Calu3 (cell line): ENCODE data around the gene TBC1D10B. TPM values are rescaled to one million over a fixed set of nuclear protein-coding genes. Genes with fewer than 3 reads are reported as not detected.

Source experiments
- BruUV-seq: library from RNA; stranded (reverse); fragments of 400-500 nt; replicated peaks from 2 replicates; lab custom pipeline; 2021; lab: Mats Ljungman, UMichigan
- CTCF ChIA-PET: fragments of 300-600 bp; sonication (Branson Sonifier 250); formaldehyde crosslinking; loops from one replicate; lab custom pipeline; 2022; ENCODE audit warnings: antibody characterized with exemption; lab: Charles Lee
- DNase-seq: peaks from one replicate; pipeline ENCODE4 v3.0.0; 2022
- H3K27ac Mint-ChIP-seq: one replicate; pipeline ENCODE4 v1.8.0; 2022; ENCODE audit warnings: mixed read lengths; ENCODE audit not compliant: unreplicated experiment
- H3K27me3 Mint-ChIP-seq: one replicate; pipeline ENCODE4 v1.8.0; 2022; ENCODE audit warnings: mixed read lengths; ENCODE audit not compliant: unreplicated experiment
- H3K36me3 Mint-ChIP-seq: one replicate; pipeline ENCODE4 v1.8.0; 2022; ENCODE audit warnings: mild to moderate bottlenecking, moderate library complexity, mixed read lengths; ENCODE audit not compliant: insufficient read depth, unreplicated experiment
- H3K4me1 Mint-ChIP-seq: one replicate; pipeline ENCODE4 v1.8.0; 2022; ENCODE audit warnings: mild to moderate bottlenecking, low read depth, mixed read lengths; ENCODE audit not compliant: unreplicated experiment
- H3K4me3 Mint-ChIP-seq: one replicate; pipeline ENCODE4 v1.8.0; 2022; ENCODE audit warnings: mild to moderate bottlenecking, low read depth, moderate library complexity, mixed read lengths; ENCODE audit not compliant: unreplicated experiment
- H3K9me3 Mint-ChIP-seq: one replicate; pipeline ENCODE4 v1.8.0; 2022; ENCODE audit warnings: low read depth, mixed read lengths; ENCODE audit not compliant: unreplicated experiment
- intact Hi-C: fragments of 100-400 bp; cut with micrococcal nuclease; formaldehyde crosslinking; loops from one replicate; pipeline ENCODE4 v1.10.0; 2022; ENCODE audit not compliant: unreplicated experiment
- total RNA-seq: library from RNA; stranded (reverse); gene quantifications from 2 replicates; pipeline ENCODE4 v1.2.3, GENCODE V29; 2022
- TF ChIP-seq, protein P1 (sequence below): fragments of 200-600 bp; IDR thresholded peaks from one replicate; pipeline ENCODE4 v1.8.0; 2022; ENCODE audit warnings: antibody characterized with exemption; ENCODE audit not compliant: unreplicated experiment

TBC1D10B gene
- total RNA-seq, 1 experiment from 2014 or later: 66.4 TPM

DNA sequence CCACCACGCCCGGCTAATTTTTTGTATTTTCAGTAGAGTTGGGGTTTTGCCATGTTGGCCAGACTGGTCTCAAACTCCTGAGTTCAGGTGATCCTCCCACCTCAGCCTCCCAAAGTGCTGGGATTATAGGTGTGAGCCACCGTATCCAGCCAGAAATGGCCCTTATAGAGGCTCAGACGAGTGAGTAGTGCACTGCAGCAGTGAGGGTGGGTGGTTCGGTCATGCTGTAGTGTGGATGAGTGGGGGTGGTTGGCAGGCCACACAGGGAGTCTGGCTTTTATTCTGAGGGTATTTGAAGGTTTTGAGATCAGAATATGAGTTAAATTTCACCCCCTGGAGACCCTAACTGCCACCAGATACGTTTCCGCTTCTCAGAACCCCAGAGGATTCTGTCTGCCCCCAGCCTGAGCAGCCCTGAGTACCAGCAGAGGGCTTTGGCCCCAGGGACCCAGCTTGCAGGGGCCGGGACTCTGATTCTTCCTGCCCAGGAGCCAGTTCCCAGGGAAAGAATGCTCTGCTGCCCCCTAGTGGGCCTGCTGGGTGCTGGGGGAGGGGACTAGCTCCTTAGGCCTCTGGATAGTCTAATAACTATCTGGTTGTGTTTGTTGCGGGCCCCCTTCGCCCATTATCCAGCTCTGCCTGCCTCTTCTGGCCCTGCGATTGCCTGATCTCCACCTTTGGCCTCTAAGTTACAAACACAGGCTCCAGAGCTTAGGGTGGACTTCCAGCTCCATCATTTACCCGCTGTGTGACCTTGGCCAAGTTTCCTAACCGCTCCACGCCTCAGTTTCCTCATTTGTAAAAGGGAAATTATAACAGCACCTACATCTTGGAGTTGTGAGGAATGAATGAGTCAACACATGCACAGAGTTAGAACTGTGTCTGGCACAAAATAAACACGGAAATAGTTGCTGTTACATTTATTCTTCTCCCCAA, 39.1 kb upstream of the TBC1D10B start:
- Mint-ChIP-seq H3K36me3 (peaks cover 57% of the 10 kb centered on the region), H3K9me3 (no peaks in the 10 kb centered on the region), H3K27me3 (no peaks in the 10 kb centered on the region), H3K4me3 (peak overlapping the region; percentile 72), H3K4me1 (peaks cover 41% of the 10 kb centered on the region), H3K27ac (peak overlapping the region; percentile 58)
- TF ChIP-seq, protein P1, sequence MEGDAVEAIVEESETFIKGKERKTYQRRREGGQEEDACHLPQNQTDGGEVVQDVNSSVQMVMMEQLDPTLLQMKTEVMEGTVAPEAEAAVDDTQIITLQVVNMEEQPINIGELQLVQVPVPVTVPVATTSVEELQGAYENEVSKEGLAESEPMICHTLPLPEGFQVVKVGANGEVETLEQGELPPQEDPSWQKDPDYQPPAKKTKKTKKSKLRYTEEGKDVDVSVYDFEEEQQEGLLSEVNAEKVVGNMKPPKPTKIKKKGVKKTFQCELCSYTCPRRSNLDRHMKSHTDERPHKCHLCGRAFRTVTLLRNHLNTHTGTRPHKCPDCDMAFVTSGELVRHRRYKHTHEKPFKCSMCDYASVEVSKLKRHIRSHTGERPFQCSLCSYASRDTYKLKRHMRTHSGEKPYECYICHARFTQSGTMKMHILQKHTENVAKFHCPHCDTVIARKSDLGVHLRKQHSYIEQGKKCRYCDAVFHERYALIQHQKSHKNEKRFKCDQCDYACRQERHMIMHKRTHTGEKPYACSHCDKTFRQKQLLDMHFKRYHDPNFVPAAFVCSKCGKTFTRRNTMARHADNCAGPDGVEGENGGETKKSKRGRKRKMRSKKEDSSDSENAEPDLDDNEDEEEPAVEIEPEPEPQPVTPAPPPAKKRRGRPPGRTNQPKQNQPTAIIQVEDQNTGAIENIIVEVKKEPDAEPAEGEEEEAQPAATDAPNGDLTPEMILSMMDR: peak; percentile 98
- BruUV-seq: no TSS peak
- CTCF ChIA-PET: interaction anchor here (0.6 to 2.0 kb wide), 17 partner anchors 8 to 530 kb away, joined by 3 to 24 read pairs (median 4); partner anchors contain the start of genes DCTPP1, TBC1D10B, ZNF48 and ZNF689
- DNase-seq: peak; percentile 98
- intact Hi-C loops: no loop called here

DNA sequence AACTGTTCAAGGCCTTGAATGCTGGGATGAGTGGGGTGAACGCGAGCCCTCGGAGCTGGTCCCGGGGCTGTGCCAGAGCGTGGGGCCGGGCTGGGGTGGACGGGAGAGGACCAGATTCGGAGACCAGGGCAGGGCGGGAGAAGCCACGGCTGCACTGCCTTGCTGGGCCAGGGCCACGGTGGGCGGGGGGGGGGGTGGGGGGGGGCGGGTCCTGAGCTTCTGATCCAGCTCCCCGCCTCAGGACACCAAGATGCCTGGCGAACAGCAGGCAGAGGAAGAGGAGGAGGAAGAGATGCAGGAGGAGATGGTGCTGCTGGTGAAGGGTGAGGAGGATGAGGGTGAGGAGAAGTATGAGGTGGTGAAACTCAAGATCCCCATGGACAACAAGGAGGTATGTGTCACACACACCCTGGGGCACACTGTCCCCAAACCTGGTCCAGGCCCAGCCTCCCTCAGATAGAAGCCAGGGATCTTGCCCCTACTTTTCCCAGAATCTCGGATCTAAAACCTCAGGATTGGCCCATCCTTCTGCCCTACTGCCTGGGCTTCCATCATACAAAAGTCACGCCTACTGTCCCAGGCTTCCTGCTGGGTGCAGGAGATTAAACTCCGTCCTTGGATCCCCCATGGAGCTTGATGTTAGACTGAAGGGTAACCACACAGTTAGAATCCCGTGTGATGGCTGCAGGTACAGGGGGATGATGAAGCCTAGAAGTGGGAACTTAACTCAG, 37.7 kb upstream of the TBC1D10B start:
- H3K4me3 Mint-ChIP-seq: peak overlapping the region; percentile 72
- TF ChIP-seq, protein P1: no peak
- intact Hi-C loops: no loop called here
- CTCF ChIA-PET: interaction anchor here (0.5 to 2.0 kb wide), 7 partner anchors 10 to 208 kb away, joined by 3 to 13 read pairs (median 4); partner anchors contain the start of genes DCTPP1, TBC1D10B and ZNF48
- H3K27me3 Mint-ChIP-seq: no peaks in the 10 kb centered on the region
- H3K36me3 Mint-ChIP-seq: peaks cover 51% of the 10 kb centered on the region
- no peaks in the 10 kb centered on the region for H3K9me3 Mint-ChIP-seq
- peaks cover 31% of the 10 kb centered on the region for H3K4me1 Mint-ChIP-seq
- no peak overlapping the region for H3K27ac Mint-ChIP-seq
- BruUV-seq: no TSS peak
- DNase-seq: no peak

DNA sequence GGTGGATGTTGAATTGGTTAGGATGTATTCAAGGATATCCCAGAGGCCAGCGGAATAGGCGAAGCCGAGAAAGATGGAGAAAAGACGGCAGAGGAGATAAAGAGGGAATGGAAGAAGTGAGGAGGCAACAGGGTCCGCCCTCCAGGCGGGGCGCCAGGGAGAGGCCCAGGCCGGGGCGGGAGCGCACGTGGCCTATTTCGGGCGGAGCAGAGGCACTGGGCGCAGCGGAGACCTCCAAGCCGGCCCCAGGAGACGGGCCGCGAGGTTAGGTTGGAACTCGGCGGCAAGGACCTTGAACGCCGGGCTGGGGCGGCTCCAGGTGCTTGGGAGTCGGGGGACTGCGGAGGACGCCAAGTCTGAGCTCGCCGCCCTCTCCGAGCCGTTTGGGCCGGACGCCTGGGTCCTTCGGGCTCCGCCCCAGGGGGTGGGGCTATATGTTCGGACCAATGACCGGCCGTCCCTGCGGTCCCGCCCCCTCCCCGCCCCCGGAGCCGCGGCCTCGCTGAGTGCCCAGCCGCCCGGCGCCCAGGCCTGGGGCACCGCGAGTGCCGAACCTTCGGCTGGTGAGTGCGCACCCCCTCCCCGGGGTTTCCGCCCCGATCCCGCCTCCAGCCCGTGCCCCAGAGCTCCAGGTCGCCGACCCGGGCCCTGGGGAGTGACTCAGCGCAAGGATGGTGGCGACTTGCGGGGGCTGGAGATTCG, 37.0 kb upstream of the TBC1D10B start, which contains the start of gene ZNF771:
ZNF771 (plus strand) TSS at position 505 of the 702 bp plus-strand sequence. CDS start 448 bp downstream, outside the sequence.
- Mint-ChIP-seq H3K9me3 (no peaks in the 10 kb centered on the region), H3K36me3 (peaks cover 49% of the 10 kb centered on the region), H3K4me1 (peaks cover 25% of the 10 kb centered on the region), H3K27me3 (no peaks in the 10 kb centered on the region), H3K27ac (peak within 1 kb of the TSS; percentile 76), H3K4me3 (peak within 1 kb of the TSS; percentile 72)
- TF ChIP-seq, protein P1: no peak
- intact Hi-C loops: no loop called here
- DNase-seq: peak; percentile 97
- CTCF ChIA-PET: interaction anchor here (0.5 to 1.7 kb wide), 8 partner anchors 11 to 518 kb away, joined by 3 to 13 read pairs (median 4); partner anchors contain the start of genes DCTPP1, TBC1D10B, TBX6 and ZNF48
- TSS peak; percentile 92 for BruUV-seq

DNA sequence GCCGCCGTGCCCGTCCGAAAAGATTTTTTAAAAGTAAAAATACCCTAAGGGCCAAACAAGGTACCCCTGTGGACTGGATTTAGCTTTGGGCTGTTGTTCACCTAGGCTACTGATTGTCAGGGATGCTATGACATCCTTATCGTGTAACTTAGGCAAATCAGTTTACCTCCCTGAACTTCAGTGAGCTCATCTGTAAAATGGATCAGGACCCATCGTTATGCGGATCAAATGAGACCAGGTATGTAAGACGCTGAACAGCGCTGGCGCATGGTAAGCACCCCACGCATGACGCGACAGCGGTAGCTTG, 36.5 kb upstream of the TBC1D10B start:
- H3K36me3 Mint-ChIP-seq: peaks cover 46% of the 10 kb centered on the region
- H3K27ac Mint-ChIP-seq: peak overlapping the region; percentile 76
- H3K9me3 Mint-ChIP-seq: no peaks in the 10 kb centered on the region
- intact Hi-C loops: no loop called here
- TF ChIP-seq, protein P1: no peak
- H3K4me1 Mint-ChIP-seq: peaks cover 23% of the 10 kb centered on the region
- peak overlapping the region; percentile 72 for H3K4me3 Mint-ChIP-seq
- no peaks in the 10 kb centered on the region for H3K27me3 Mint-ChIP-seq
- CTCF ChIA-PET: interaction anchor here (0.6 to 1.7 kb wide), 7 partner anchors 11 to 517 kb away, joined by 3 to 13 read pairs (median 4); partner anchors contain the start of genes DCTPP1, TBC1D10B, TBX6 and ZNF48
- DNase-seq: no peak
- BruUV-seq: no TSS peak
